Effector CD4-positive, alpha-beta T cell (primary cell): ENCODE data around the gene LENG1.
A peak's percentile ranks its signal among the peaks of the same experiment; 100 is the strongest.
"Not testable (repeated sequence)": the region's sequence is repeated elsewhere in the genome, so short reads cannot be mapped to it uniquely, and the experiment has no call there.

Source experiments
- DNase-seq: peaks from one replicate; pipeline ENCODE4 v3.0.0-alpha.2; 2020

Gene LENG1

GRCh38 chr19:54189145-54189734 lies 29.7 kb upstream of the LENG1 start, which contains the start of gene MBOAT7:
MBOAT7 (minus strand) TSS chr19:54189580; CDS start chr19:54188508, 1,072 bp downstream.
- DNase-seq, result no peak

- peak; percentile 51 for DNase-seq
These were observed 28.8 kb upstream of the LENG1 start for GRCh38 chr19:54188215-54188871.

GRCh38 chr19:54186934-54187381 lies 27.4 kb upstream of the LENG1 start:
- DNase-seq, result no peak

- no peak for DNase-seq
These were observed 26.8 kb upstream of the LENG1 start for GRCh38 chr19:54186351-54186750.

GRCh38 chr19:54183431-54183830 lies 23.9 kb upstream of the LENG1 start:
- DNase-seq, result no peak

- DNase-seq, result not testable (repeated sequence)
These were observed 22.4 kb upstream of the LENG1 start for GRCh38 chr19:54181894-54182293.

GRCh38 chr19:54180691-54181091 lies 21.2 kb upstream of the LENG1 start:
- no peak for DNase-seq

- no peak for DNase-seq
These were observed 20.5 kb upstream of the LENG1 start for GRCh38 chr19:54179921-54180461.

- no peak for DNase-seq
These were observed 19.8 kb upstream of the LENG1 start for GRCh38 chr19:54179262-54179852.

GRCh38 chr19:54178581-54179261 lies 19.2 kb upstream of the LENG1 start:
- DNase-seq, result no peak

GRCh38 chr19:54173951-54174834 lies 14.7 kb upstream of the LENG1 start:
- DNase-seq, result no peak

GRCh38 chr19:54173359-54173699 lies 13.8 kb upstream of the LENG1 start:
- no peak for DNase-seq

GRCh38 chr19:54172471-54173358 lies 13.2 kb upstream of the LENG1 start, which contains the start of gene TMC4:
TMC4 (minus strand) TSS chr19:54173160; CDS start chr19:54173117, 43 bp downstream.
- no peak for DNase-seq

- DNase-seq, result not testable (repeated sequence)
These were observed 12.4 kb upstream of the LENG1 start for GRCh38 chr19:54171736-54172431.

GRCh38 chr19:54169149-54169740 lies 9.7 kb upstream of the LENG1 start:
- DNase-seq, result no peak

GRCh38 chr19:54168174-54168917 lies 8.8 kb upstream of the LENG1 start:
- peak; percentile 88 for DNase-seq

- DNase-seq, result no peak
These were observed 5.7 kb upstream of the LENG1 start for GRCh38 chr19:54165222-54165621.

GRCh38 chr19:54164369-54165068 lies 5.0 kb upstream of the LENG1 start:
- peak; percentile 46 for DNase-seq

GRCh38 chr19:54162884-54163283 lies 3.4 kb upstream of the LENG1 start:
- no peak for DNase-seq
